HG03135 (cell line): ENCODE measurements around the gene CD248.
"Not testable (repeated sequence)": the region's sequence is repeated elsewhere in the genome, so short reads cannot be mapped to it uniquely, and the experiment has no call there.

ENCODE experiments used
- ATAC-seq: cut with Tn5 transposase; IDR thresholded peaks from one replicate; pipeline ENCODE4 v1.9.1; 2021; ENCODE audit warnings: mild to moderate bottlenecking, moderate library complexity; ENCODE audit not compliant: unreplicated experiment

Gene CD248

DNA sequence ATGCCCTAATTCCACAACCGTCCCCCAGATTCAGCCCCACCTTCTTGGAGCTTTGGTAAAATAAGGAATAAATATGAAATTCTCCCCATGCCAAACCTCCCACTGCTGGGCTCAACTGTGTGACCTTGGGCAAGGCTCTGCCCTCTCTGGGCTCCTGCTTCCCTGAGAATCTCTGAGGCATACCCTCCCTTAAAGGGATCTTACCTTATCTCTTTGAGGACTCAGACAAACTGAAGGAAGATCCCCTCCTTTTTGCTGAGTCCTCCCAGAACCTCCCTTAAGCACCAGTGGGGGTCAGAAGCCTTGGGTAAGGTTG, 2.7 kb downstream of the CD248 start:
- no peak for ATAC-seq

DNA sequence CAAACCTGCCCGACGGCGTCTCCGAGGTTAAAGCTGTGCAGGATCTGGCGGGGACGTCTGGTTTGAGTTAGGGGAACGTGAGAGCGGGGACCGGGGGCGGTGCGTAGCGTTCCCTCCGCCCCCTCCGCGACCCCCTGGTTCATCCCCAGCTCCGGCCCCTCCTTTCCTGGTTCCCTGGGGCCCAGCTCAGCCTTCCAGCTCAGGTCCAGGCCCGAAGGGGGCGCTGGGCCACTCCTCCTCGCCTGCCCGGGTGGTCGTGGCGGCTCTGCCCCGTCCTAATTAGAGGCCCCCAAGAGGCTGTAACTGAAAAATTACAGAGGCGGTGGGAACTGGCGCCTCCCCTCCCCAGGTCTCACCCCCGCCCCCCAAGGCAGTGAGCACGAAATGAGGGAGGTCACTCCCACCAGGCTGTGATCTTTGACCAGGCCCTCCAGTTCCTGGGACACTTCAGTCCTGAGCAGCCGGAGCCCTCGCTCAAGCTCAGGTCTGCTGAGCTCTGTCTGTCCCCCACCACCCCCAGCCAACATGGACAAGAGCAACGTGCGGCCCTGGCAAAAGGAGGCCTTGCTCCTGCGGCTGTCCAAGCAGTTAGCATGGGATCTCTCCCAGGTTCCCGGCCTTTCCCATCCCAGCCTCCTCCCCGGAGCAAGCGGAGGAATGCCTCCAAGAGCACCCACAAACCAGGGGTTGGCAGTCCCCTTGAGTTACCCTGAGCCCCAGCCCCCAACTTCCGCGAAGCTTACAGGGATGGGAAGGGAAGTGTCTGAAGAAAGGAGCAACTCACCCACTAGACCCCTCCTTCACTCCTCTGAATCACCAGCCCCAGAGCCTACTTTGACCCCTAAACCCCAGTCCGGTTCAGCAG, 3.3 kb downstream of the CD248 start:
- no peak for ATAC-seq

DNA sequence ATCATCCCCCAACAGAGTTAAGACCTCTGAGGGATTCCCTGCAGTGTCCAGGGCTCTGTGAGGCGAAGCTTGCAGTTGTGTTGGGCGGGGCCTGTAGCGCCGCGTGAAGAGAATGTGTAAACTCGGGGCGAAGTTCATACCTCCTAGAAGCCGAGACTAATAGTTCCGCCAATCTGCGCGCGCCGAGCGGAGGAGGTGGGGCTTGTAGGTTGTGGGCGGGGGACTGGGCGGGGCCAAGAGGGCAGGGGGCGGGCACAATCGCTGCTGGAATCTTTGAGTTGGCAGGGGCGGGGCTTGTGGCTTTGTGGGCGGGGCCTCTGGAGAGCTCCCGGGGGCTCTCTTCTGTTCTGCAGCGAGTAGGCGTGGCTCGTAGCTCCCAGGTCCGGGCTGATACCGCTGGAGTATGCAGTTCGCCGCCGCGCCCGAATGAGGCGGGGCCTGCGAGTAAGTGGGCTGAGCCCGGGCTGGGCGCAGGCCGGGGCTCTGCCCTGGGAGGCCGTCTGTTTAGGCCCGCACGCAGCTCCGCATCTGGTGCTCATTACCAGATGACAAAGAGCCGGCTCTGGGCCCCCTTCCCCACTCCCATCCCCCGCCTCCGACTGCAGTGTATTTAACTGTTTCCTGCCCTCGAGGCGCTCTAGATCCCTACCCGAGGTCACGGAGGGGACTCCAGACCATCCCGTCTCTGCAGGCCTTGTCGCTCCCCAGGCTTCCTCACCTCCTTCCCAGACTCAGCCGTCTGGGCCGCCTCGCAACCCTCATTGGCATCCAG, 4.1 kb downstream of the CD248 start:
- peak; percentile 59 for ATAC-seq

DNA sequence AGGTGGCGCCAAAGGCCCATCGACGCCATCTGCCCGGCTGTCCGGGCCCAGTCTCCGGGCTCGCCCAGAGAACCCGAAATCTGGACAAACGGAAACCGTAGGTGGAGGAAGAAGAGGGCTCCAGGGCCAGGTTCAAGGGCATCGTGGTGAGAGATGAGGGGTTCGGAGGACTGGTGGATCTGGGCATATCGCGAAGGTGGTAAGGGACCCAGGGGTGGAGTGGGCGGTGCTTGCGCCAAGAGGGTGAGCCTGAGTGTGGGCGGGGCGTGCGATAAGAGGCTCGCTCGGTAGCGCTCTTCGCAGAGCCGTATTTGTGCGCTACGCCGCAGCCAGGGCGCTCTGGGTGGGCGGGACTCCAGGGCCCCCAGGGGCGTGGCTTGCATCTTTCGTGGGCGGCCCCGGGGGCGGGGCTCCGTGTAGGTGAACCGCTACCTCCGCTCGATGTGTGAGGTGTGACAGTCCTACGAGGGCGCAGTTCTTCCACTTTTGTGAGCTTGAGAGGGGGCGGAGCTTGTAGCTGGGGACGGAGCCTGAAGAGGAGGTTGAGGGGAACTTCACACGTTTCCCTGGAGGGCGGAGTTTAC, 4.8 kb downstream of the CD248 start:
- ATAC-seq = peak; percentile 60

DNA sequence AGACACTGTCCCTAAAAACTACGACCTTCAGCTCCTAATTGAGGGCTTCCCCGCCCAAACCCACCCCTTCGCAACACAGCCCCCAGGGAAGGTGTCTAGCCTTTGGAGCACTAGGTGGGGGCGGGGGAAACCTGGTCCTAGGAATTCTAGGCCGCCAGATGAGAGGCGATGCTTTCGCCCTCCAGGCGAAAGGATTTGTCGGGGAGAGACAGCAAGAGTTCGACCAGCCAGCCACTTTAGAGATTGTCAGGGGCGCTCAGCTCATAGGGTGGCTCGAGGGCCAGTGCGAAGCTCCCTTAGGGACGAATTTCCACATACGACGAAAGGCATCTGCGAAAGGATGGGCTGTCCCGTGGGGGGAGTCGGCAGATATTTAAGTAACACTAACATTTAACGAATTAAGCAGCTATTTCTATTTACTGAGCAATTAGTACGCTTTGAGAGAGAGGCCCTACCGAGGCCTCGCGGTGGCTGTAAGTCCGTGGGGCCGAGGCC, 5.3 kb downstream of the CD248 start:
- ATAC-seq = no peak

DNA sequence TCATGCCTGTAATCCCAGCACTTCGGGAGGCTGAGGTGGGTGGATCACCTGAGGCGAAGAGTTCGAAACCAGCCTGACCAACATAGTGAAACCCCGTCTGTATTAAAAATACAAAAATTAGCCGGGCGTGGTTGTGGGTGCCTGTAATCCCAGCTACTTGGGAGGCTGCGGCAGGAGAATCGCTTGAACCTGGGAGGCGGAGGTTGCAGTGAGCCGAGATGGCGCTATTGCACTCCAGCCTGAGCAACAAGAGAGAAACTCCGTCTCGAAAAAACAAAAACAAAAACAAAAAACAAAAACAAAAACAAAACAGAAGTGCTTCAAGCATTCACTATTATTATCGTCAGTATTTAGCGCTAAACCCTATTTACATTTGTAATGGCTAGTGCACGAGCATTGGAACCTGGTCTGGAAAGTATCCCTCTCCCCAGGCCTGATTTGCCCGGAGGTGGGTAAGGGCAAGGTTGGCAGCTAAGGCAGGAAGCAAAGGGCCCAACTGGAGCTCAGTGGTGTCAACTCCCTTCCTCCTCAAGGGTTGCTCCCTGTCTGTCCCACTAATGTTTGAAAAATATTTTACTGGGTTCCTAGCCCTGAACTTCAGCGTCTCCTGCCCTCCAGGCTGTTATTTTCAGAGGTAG, 5.9 kb downstream of the CD248 start:
- not testable (repeated sequence) for ATAC-seq

DNA sequence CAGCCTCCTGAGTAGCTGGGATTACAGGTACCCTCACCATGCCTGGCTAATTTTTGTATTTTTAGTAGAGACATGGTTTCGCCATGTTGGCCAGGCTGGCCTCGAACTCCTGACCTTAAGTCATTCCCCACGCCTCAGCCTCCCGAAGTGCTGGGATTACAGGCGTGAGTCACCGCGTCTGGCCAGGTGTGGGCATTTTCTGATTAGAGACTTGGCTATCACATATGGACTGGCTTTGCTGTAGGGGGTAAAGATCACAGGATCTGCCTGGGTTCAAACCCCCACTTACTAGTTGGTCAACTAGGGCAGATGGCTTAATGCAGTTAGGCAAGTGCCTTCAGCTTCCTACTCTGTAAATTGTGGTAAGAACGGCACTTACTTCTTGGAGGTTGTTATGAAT, 6.5 kb downstream of the CD248 start:
- ATAC-seq = no peak

DNA sequence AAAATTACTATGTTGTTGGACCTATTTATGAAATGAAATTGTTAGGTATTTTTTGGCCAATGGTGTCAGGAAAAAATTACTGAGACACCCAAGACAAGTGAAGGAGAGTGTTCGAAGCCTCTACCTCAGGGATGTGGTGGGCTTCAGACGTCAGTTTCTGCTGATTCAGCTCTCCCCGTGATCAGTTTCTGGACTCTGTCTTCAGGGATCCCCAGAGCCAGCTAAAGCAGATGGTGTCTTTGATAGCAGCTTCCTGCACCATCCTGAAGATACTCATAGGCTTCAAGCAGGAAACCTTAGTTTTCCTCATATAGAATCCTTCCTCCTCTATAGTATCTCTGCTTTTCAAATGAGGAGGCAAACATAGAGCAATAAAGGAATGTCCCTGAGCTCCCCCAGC, 7.4 kb downstream of the CD248 start:
- no peak for ATAC-seq

DNA sequence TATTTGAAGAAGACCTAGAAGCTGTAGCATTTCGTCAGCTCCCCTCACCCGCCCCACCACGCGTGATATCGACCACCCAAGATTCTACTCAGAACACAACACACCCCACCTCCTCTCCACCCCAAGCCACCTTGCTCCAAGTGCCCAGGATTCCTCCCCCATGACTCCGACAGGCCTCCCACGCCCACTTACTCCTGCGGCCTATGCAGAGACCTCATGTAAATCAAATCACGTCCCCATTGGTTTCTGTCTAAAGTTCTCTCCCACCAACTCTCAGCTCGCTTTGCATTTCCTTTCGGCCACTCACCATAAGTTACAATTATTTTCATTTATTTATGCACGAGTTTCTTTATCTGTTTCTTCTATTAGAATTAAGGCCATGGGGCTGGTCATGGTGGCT, 14.2 kb downstream of the CD248 start:
- ATAC-seq = no peak

DNA sequence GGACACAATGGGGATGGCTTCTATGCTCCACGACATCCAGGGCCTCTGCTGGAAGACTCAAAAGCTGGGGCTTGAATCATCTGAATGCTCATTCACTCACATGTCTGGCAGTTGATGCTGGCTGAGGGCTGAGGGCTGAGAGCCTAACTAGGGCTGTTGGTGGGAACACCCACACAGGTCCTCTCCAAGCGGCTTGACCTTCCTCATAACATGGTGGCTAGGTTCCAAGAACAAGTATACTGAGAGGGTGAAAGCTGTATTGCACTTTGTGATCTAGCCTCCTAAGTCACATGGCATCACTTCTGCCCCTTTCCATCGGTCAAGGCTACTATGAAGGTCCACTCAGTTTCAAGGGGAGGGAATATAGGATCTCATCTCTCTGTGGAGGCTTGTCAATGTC, 17.7 kb downstream of the CD248 start:
- no peak for ATAC-seq

DNA sequence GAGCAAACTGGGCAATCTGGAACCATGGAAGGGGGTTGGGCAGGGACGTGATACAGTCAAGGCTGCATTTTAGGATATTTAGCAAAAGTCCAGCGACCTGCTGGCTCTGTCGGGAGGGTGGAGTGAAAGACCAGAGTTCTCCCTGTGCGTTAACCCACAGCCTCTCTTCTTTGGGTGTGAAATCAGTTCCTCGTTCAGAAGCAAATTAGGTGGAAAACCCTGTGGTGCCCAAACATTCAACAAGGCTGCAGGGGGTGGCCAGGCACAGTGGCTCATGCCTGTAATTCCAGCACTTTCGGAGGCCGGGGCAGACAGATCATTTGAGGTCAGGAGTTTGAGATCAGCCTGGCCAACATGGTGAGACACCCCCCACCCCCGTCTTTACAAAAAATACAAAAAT, 19.2 kb downstream of the CD248 start:
- no peak for ATAC-seq

DNA sequence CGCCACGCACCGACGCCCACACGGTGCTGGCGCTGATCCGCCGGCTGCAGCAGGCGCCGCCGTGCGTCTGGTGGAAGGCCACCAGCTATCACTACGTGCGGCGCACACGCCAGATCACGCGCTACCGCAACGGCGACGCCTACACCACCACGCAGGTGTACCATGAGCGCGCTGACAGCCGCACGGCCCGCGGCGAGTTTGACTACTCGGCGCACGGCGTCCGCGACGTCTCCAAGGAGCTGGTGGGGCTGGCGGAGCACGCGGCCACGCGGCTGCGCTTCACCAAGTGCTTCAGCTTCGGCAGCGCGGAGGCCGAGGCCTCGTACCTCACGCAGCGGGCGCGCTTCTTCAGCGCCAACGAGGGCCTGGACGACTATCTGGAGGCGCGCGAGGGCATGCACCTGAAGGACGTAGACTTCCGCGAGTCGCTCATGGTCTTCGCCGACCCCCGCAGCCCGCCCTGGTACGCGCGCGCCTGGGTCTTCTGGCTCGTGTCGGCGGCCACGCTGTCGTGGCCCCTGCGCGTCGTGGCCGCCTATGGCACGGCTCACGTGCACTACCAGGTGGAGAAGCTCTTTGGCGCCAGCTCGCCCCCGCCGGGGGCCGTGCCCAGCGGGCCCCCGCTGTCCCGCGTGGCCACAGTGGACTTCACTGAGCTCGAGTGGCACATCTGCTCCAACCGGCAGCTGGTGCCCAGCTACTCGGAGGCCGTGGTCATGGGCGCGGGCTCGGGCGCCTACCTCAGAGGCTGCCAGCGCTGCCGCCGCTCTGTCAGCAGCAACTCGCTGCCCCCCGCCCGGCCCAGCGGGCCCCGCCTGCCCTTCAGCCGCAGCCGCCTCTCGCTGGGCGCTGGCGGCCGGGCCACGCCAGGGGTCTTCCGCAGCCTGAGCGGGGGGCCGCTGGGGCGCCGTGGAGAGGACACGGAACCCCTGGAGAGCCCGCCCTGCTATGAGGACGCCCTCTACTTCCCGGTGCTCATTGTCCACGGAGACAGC, 21.9 kb downstream of the CD248 start:
- no peak for ATAC-seq

DNA sequence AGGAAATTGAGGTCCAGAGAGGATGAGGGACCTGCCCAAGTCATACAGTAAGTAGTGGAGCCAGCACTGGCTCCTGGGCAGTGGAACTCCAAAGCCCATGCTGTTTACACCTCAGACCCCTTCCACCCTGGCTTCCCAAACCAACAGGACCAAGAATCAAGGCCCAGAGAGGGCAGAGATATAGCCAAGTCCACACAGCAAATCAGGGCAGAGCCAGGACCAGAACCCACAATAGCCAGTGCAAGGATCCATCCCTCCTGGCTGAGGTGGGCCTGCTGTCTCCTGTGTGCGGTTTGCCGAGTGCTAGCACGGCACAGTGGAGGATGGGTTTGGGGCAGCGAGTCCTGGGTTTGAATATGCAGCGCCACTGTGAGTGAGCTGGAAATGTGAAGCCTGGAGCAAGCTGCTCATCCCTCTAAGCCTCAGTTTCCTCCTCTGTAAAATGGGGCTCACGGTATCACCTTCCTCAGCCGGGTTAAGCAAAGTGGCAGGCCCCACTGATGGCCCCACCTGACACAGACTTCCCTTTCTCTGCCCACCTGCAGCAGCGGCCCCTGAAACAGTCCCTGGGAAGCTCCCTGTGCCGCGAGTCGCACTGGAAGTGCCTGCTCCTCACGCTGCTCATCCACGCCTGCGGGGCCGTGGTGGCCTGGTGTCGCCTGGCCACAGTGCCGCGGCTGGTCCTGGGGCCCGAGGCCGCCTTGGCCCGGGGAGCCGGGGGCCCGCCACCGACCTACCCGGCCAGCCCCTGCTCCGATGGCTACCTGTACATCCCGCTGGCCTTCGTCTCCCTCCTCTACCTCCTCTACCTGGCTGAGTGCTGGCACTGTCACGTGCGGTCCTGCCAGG, 22.8 kb downstream of the CD248 start:
- ATAC-seq = no peak

DNA sequence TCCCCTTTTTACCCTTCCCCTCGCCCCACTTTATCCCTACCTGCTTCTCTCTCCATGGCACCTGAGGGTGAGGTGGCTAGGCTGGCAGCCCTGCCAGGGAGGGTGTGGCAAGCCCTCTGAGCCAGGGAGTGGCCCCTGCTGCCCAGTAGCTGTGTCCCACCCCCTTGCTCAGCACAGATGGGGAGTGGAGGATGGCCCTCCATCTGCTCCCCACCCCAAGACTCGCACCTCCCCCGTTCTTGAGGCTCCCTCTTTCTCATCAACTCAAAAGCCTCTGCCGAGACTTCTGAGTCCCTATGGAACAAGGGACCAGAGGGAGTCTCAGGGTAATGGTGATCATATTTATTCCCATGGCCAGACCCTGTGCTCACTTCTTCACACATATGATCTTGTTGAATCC, 23.5 kb downstream of the CD248 start:
- ATAC-seq = no peak

DNA sequence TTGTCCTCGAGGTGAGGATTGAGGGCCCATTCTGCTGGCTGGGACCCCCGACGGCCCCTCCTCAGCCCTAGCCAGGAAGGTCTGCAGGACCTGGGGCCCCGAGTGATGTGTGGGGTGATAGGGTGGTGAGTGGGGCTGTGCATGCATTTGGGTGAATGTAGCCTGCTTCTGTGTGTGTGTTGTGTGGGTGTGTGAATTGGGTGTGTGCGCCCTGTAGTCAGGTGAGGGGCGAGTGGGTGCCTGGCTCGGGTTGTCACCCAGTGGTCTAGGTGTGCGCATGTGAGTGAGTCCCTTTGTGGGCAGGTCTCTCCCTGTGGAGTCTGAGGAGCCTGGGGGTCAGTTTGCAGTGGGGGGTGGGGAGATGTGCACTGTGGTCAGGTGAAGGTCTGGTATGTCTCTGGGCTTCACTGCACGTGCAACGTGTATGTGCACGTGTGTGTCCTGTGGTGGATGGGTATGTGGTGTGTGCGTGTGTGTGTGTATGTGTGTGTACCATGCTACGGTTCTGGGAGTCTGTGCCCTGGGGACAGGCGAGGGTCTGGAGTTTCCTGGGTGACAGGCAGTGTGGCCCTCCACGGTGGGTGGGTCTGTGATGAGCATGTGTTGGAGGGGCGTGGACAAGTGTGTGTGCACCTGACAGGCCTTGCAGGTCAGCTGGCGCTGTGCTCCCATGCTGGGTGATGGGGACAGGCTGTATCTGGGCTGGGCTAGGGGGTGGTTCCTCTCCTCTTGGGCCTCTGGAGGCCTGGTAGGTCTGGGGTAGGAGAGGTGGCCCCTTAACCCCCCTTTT, 24.1 kb downstream of the CD248 start:
- no peak for ATAC-seq

DNA sequence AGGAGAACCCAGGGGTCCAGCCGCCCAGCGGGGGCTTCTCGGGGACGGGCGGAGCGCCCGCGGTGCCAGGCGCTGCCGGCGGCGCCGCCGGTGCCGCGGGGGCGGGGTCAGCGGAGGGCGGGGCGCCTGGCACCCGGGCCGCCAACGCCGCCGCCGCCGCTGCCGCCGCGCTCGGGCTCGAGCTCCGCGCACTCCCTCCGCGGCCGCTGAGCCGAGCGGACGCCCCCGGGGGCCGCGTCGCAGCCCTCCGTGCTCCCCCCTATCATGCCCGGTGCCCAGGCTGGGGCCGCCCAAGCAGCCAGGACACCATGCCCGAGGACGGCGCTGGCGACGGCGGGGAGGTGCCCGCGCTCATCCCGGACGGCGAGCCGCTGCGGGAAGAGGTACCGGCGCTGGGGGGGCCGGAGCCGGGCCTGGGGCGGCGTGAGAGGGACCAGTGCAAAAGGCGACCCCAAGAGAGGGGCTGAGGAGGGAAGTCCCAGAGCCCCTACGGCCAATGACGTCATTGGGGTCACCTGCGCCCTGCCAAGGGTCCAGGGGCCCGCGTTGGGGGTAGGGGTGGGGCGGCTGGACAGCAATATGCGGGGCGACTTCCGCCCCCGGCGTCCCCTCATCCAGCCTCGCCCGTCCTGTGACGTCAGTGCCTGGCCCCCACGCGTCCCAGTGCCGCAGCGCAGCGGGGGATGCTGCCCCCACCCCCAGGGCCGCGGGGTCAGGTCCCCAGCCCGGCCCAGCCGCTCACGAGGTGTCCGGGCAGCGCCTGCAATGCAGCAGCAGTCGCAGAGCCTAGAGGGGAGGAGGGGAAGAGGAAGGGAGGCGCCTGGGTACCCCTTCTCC, 24.9 kb downstream of the CD248 start, which contains the start of gene TMEM151A:
Gene TMEM151A, plus strand, starts transcription at position 189 of the 837 bp plus-strand sequence. Its CDS starts 120 bp downstream, at position 309.
- no peak for ATAC-seq

DNA sequence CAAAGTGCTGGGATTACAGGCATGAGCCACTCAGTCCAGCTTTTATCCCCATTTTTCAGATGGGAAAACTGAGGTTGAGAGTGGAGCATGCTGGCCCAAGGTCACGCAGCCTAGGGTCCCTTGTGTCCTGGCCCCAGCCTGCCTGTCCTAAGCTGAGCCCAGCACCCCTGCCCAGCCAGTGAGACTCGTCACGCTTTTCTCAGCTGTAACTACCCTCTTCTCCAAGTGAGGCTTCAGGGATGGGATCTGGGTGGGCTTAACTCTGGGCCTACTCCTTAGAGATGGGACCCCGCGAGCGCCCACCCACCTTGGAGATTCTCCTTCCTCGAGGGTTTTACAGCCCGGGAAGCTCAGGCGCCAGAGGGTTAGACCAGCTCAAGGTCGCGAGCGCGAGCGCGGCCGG, 25.5 kb downstream of the CD248 start:
- no peak for ATAC-seq

DNA sequence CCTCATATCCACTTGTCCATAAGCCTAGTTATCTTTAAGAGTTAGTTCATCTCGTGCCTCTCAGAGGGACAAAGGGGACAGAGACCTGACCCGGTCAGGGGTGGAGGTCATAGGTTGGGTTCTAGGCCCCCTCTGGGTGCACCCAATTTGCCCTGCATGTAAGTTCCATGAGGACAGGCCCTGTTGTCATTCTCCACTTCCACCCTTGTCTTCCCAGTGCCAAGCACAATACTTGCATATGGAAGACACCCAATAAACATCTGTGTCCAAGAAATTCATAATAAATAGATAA, 26.6 kb downstream of the CD248 start:
- no peak for ATAC-seq
